Measurements from ENCODE around the gene PURB. TPM values are rescaled to one million over a fixed set of nuclear protein-coding genes. Genes with fewer than 3 reads are reported as not detected.
"Not testable (repeated sequence)": the region's sequence is repeated elsewhere in the genome, so short reads cannot be mapped to it uniquely, and the experiment has no call there.

Gene PURB
- polyA plus RNA-seq, 1 of the 3 experiments (the other 2 are of a cell fraction) = 4.8 TPM

DNA sequence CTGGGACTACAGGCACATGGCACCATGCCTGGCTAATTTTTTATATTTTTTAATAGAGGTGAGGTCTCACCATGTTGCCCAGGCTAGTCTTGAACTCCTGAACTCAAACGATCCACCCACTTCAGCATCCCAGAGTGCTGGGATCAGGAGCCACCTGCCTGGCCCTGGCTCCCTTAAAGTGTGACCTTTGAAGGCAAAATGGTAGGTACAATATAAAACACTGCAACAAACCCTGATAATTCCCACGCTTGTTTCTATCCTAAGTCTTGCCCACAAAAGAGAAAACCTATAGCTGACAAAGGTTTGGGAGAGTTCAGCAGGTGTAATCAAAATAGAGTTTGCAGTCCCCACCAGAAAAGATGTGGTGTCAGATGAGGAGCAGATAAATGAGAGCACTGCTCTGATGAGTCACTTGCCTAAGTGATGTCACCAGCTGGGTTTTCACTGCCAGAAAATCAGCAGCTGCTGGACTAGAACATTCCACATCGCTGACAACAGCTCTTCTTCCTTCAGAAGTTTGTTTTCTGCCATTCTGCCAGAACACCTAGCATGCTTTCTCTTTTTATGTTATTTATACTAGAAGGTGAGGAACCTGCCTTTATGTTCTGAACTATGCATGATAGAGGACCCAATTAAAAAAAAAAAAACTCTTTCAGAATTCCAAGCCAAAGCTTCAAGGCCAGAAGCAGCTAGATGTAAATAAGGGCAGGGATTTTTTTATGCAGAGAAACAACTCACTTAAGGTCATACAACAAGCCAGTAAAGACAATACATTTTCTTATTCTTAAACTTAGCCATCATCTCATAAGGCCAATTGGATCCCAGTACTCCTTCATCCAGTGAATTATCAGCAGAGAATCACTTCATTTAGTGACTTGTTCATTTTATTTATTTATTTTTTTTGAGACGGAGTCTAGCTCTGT lies 18.0 kb downstream of the PURB start (continued):
- TF ChIP-seq TAF1 (IDR thresholded peaks at IDR 0.05; ENCODE audit: borderline replicate concordance, low read depth, low read length) (no peak), FOXJ3 (CRISPR knock-in tag; IDR thresholded peaks at IDR 0.05) (no peak), RFX5 (IDR thresholded peaks at IDR 0.05; ENCODE audit: low read length) (no peak), TCF12 (IDR thresholded peaks at IDR 0.05) (peak; percentile 92), POLR2AphosphoS5 (IDR thresholded peaks at IDR 0.05; ENCODE audit: low read depth, low read length) (peak; percentile 54; the same call in 1 of the 2 replicates), RAD21 (IDR thresholded peaks at IDR 0.05; ENCODE audit: low read length) (no peak), RXRA (IDR thresholded peaks at IDR 0.05; ENCODE audit: borderline replicate concordance, low read depth) (peak; percentile 26; the same call in 1 of the 2 replicates), GATA2 (CRISPR knock-in tag; IDR thresholded peaks at IDR 0.05) (no peak), ELF1 (IDR thresholded peaks at IDR 0.05) (no peak), EP300 (IDR thresholded peaks at IDR 0.05; ENCODE audit: borderline replicate concordance in 1 of 2, low read depth in 1 of 2, low read length in 1 of 2) (peak in 1 of 2 experiments; percentile 61; a peak in 1 of 4 replicates), MXI1 (IDR thresholded peaks at IDR 0.05; ENCODE audit: low read depth, low read length) (no peak)
- TF ChIP-seq, protein P1, sequence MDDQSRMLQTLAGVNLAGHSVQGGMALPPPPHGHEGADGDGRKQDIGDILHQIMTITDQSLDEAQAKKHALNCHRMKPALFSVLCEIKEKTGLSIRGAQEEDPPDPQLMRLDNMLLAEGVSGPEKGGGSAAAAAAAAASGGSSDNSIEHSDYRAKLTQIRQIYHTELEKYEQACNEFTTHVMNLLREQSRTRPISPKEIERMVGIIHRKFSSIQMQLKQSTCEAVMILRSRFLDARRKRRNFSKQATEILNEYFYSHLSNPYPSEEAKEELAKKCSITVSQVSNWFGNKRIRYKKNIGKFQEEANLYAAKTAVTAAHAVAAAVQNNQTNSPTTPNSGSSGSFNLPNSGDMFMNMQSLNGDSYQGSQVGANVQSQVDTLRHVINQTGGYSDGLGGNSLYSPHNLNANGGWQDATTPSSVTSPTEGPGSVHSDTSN (IDR thresholded peaks at IDR 0.05) = peak; percentile 96
- TF ChIP-seq, protein P2, sequence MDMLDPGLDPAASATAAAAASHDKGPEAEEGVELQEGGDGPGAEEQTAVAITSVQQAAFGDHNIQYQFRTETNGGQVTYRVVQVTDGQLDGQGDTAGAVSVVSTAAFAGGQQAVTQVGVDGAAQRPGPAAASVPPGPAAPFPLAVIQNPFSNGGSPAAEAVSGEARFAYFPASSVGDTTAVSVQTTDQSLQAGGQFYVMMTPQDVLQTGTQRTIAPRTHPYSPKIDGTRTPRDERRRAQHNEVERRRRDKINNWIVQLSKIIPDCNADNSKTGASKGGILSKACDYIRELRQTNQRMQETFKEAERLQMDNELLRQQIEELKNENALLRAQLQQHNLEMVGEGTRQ (IDR thresholded peaks at IDR 0.05; ENCODE audit: borderline replicate concordance, low read depth, low read length) = no peak
- TF ChIP-seq, protein P3, sequence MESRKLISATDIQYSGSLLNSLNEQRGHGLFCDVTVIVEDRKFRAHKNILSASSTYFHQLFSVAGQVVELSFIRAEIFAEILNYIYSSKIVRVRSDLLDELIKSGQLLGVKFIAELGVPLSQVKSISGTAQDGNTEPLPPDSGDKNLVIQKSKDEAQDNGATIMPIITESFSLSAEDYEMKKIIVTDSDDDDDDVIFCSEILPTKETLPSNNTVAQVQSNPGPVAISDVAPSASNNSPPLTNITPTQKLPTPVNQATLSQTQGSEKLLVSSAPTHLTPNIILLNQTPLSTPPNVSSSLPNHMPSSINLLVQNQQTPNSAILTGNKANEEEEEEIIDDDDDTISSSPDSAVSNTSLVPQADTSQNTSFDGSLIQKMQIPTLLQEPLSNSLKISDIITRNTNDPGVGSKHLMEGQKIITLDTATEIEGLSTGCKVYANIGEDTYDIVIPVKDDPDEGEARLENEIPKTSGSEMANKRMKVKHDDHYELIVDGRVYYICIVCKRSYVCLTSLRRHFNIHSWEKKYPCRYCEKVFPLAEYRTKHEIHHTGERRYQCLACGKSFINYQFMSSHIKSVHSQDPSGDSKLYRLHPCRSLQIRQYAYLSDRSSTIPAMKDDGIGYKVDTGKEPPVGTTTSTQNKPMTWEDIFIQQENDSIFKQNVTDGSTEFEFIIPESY (IDR thresholded peaks at IDR 0.05; ENCODE audit: borderline replicate concordance, low read depth) = no peak

DNA sequence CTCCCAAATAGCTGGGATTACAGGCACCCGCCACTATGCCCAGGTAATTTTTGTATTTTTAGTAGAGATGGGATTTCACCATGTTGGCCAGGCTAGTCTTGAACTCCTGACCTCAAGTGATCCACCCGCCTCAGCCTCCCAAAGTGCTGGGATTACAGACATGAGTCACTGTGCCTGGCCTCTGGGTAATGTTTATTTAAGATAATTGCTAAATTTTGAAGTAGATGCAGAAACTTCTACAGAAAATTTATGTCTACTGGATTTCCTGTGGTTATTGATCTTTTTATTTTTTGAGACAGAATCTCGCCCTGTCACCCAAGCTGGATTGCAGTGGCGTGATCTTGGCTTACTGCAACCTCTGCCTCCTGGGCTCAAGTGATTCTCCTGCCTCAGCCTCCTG lies 23.4 kb downstream of the PURB start:
- POLR2A ChIA-PET; H3K4me1 ChIP-seq (ENCODE audit: control insufficient read depth in 1 of 2, insufficient read depth in 2 of 2, low read depth in 1 of 2, low read length in 1 of 2); H3K9me3 ChIP-seq: not testable (repeated sequence)

More for the DNA sequence above, 23.4 kb downstream of the PURB start:
- H3K36me3 ChIP-seq (replicated peaks in 1 of 2; ENCODE audit: control insufficient read depth in 1 of 2, insufficient read depth in 2 of 2, low read length in 1 of 2); H4K20me1 ChIP-seq (ENCODE audit: insufficient read depth); H3K79me2 ChIP-seq (ENCODE audit: insufficient read depth); DNase-seq; H3K9me2 ChIP-seq; H2AFZ ChIP-seq (ENCODE audit: low read depth); H3K27me3 ChIP-seq (ENCODE audit: insufficient read depth); H3K4me2 ChIP-seq; H3K4me3 ChIP-seq (ENCODE audit: low read depth in 2 of 2, low read length in 1 of 2); H3K9ac ChIP-seq; H3K27ac ChIP-seq (ENCODE audit: low read depth in 2 of 2, low read length in 1 of 2): not testable (repeated sequence)
- H3F3A ChIP-seq (replicated peaks; ENCODE audit: insufficient read depth) = peaks cover 14% of the 10 kb centered on the region
- 64% methylated on average over 4 of the region's 4 CpGs for WGBS (ENCODE audit: low lambda C conversion rate)
- CTCF ChIA-PET = interaction anchor here (0.9 to 1.5 kb wide), 4 partner anchors 20 to 276 kb away, joined by 3 to 5 read pairs (median 4); no protein-coding TSS in a partner anchor

Measured in SK-N-SH (cell line).